IPS-NIHi7 (cell line): ENCODE data around the gene DDR2.

ENCODE experiments used
- DNase-seq: peaks from one replicate; pipeline ENCODE4 v3.0.0; 2012; ENCODE audit warnings: mixed read lengths; ENCODE audit errors: extremely low spot score

The DDR2 gene

GRCh38 chr1:162699366-162699765 lies 67.1 kb downstream of the DDR2 start:
- DNase-seq: no peak

GRCh38 chr1:162700131-162700530 lies 67.9 kb downstream of the DDR2 start:
- DNase-seq: no peak

GRCh38 chr1:162701286-162701685 lies 69.0 kb downstream of the DDR2 start:
- DNase-seq: no peak

- no peak for DNase-seq
These were observed 70.4 kb downstream of the DDR2 start for GRCh38 chr1:162702628-162703027.

- no peak for DNase-seq
These were observed 71.4 kb downstream of the DDR2 start for GRCh38 chr1:162703708-162704107.

GRCh38 chr1:162704673-162705424 lies 72.6 kb downstream of the DDR2 start:
- no peak for DNase-seq

- DNase-seq: no peak
These were observed 73.7 kb downstream of the DDR2 start for GRCh38 chr1:162706003-162706402.

GRCh38 chr1:162706606-162707005 lies 74.3 kb downstream of the DDR2 start:
- no peak for DNase-seq

- no peak for DNase-seq
These were observed 76.0 kb downstream of the DDR2 start for GRCh38 chr1:162708286-162708685.

- no peak for DNase-seq
These were observed 77.0 kb downstream of the DDR2 start for GRCh38 chr1:162709132-162709860.

- DNase-seq: no peak
These were observed 77.6 kb downstream of the DDR2 start for GRCh38 chr1:162709870-162710269.

GRCh38 chr1:162710345-162710744 lies 78.1 kb downstream of the DDR2 start:
- no peak for DNase-seq

- DNase-seq: no peak
These were observed 78.7 kb downstream of the DDR2 start for GRCh38 chr1:162710780-162711465.

GRCh38 chr1:162712317-162713029 lies 80.2 kb downstream of the DDR2 start:
- DNase-seq: no peak

- no peak for DNase-seq
These were observed 83.9 kb downstream of the DDR2 start for GRCh38 chr1:162716123-162716522.

GRCh38 chr1:162716552-162716951 lies 84.3 kb downstream of the DDR2 start:
- DNase-seq: no peak

GRCh38 chr1:162717548-162718184 lies 85.4 kb downstream of the DDR2 start:
- DNase-seq: no peak

- DNase-seq: no peak
These were observed 87.4 kb downstream of the DDR2 start for GRCh38 chr1:162719678-162720077.

- DNase-seq: no peak
These were observed 88.7 kb downstream of the DDR2 start for GRCh38 chr1:162720996-162721395.

- no peak for DNase-seq
These were observed 89.2 kb downstream of the DDR2 start for GRCh38 chr1:162721471-162721870.

GRCh38 chr1:162722036-162722435 lies 89.8 kb downstream of the DDR2 start:
- no peak for DNase-seq
